K562 (cell line): ENCODE data around the gene CACNA2D2.

Experiments used
- E2F6 ChIP-seq, 2 experiments: IDR thresholded peaks; 2 replicates each; pipeline ENCODE4 v1.6.1; 2011; ENCODE audit warnings: borderline replicate concordance in 1 of 2, control low read depth in 1 of 2, low read depth in 1 of 2, low read length in 1 of 2, mild to moderate bottlenecking in 1 of 2, mixed read lengths in 1 of 2, moderate library complexity in 1 of 2; ENCODE audit not compliant: insufficient read depth in 1 of 2, insufficient read length in 1 of 2, poor library complexity in 1 of 2, severe bottlenecking in 1 of 2; ENCODE audit errors: extremely low read depth in 1 of 2
- E2F8 ChIP-seq: fragments of 450-650 bp; IDR thresholded peaks from 2 replicates; pipeline ENCODE4 v1.7.1; 2018; ENCODE audit warnings: mild to moderate bottlenecking, low read depth; ENCODE audit not compliant: partially characterized antibody
- HDAC2 ChIP-seq: fragments of 450-650 bp; IDR thresholded peaks from 2 replicates; pipeline ENCODE4 v1.6.1; 2016; ENCODE audit warnings: mild to moderate bottlenecking
- MAFK ChIP-seq: IDR thresholded peaks from 2 replicates; pipeline ENCODE4 v1.6.1; 2011; ENCODE audit warnings: low read length, improper control_type of control experiment
- TEAD4 ChIP-seq, 2 experiments: sonication (generic) in 1 of 2; formaldehyde crosslinking in 1 of 2; IDR thresholded peaks; 2 replicates each; pipeline versions ENCODE4 v1.6.1 to v1.8.0; 2012 to 2022; ENCODE audit warnings: borderline replicate concordance in 1 of 2, inconsistent platforms in 1 of 2, low read length in 1 of 2, mild to moderate bottlenecking in 1 of 2, missing genetic modification reagents in 1 of 2
- TRIM28 ChIP-seq: fragments of 450-650 bp; IDR thresholded peaks from 2 replicates; pipeline ENCODE4 v1.6.1; 2017
- ZBTB33 ChIP-seq: sonication (generic); formaldehyde crosslinking; IDR thresholded peaks from 2 replicates; pipeline ENCODE4 v1.8.1; 2023; ENCODE audit warnings: mild to moderate bottlenecking, missing genetic modification reagents
- ZBTB43 ChIP-seq: sonication (generic); formaldehyde crosslinking; IDR thresholded peaks from 2 replicates; pipeline ENCODE4 v1.8.0; 2023; ENCODE audit warnings: mild to moderate bottlenecking, missing genetic modification reagents
- ZNF644 ChIP-seq: fragments of 200-800 bp; sonication (Bioruptor generic); IDR thresholded peaks from 2 replicates; pipeline ENCODE4 v1.6.1; 2016; ENCODE audit warnings: low read depth, missing genetic modification characterization, missing compliant biosample characterization
- ZNF668 ChIP-seq: fragments of 250-450 bp; sonication (Bioruptor Pico); IDR thresholded peaks from 2 replicates; pipeline ENCODE4 v1.8.0; 2022; ENCODE audit warnings: mild to moderate bottlenecking, inconsistent platforms

GRCh38 chr3:50418850-50419249 lies 84.6 kb downstream of the CACNA2D2 start:
- no peak for TF ChIP-seq TRIM28
- no peak for TF ChIP-seq ZBTB33 (CRISPR knock-in tag)
- TF ChIP-seq E2F8: no peak
- TF ChIP-seq TEAD4 (IDR thresholded peaks at IDR 0.05; ENCODE audit: low read length): no peak
- no peak for TF ChIP-seq TEAD4 (CRISPR knock-in tag; IDR thresholded peaks at IDR 0.05; ENCODE audit: borderline replicate concordance)
- TF ChIP-seq ZNF668 (CRISPR knock-in tag): no peak
- TF ChIP-seq ZNF644 (tag): no peak
- TF ChIP-seq HDAC2: no peak
- TF ChIP-seq ZBTB43 (CRISPR knock-in tag): no peak
- TF ChIP-seq MAFK: no peak
- no peak for TF ChIP-seq E2F6 (IDR thresholded peaks at IDR 0.05; ENCODE audit: borderline replicate concordance in 1 of 2, extremely low read depth in 1 of 2, insufficient read depth in 1 of 2, insufficient read length in 1 of 2, low read depth in 1 of 2, low read length in 1 of 2, poor library complexity in 1 of 2, severe bottlenecking in 1 of 2)
